CD14-positive monocyte (primary cell): Measurements from ENCODE around the gene ECEL1. TPM values are rescaled to one million over a fixed set of nuclear protein-coding genes. Genes with fewer than 3 reads are reported as not detected.

ENCODE experiments used
- DNase-seq, 3 donors: peaks; one replicate each; pipeline ENCODE4 v3.0.0-alpha.2; 2011 to 2022
- H2AFZ ChIP-seq: 2 replicates; pipeline ENCODE4 v1.6.0; 2012; ENCODE audit warnings: mild to moderate bottlenecking, low read depth, low read length, inconsistent platforms; ENCODE audit not compliant: insufficient read depth, poor library complexity, severe bottlenecking
- H3K27ac ChIP-seq, 2 donors: 1 replicate in 1 of 2; 2 replicates in 1 of 2; pipeline ENCODE4 v1.5.1; 2012 to 2013; ENCODE audit warnings: low read length in 2 of 2, control low read depth in 1 of 2, inconsistent platforms in 1 of 2, low read depth in 1 of 2, mild to moderate bottlenecking in 1 of 2
- H3K27me3 ChIP-seq, 2 donors: one replicate each; pipeline versions ENCODE4 v1.6.0 to v1.6.1; 2011 to 2013; ENCODE audit warnings: low read length in 2 of 2; ENCODE audit not compliant: control insufficient read depth in 2 of 2, insufficient read depth in 2 of 2
- H3K36me3 ChIP-seq, 2 donors: replicated peaks in 1 of 2; 1 replicate in 1 of 2; 2 replicates in 1 of 2; pipeline versions ENCODE4 v1.5.1 to v1.6.1; 2012 to 2013; ENCODE audit warnings: low read length in 2 of 2, control low read depth in 1 of 2, inconsistent platforms in 1 of 2, mild to moderate bottlenecking in 1 of 2; ENCODE audit not compliant: insufficient read depth in 2 of 2, control insufficient read depth in 1 of 2
- H3K4me1 ChIP-seq, 2 donors: 1 replicate in 1 of 2; 2 replicates in 1 of 2; pipeline versions ENCODE4 v1.5.1 to v1.6.1; 2012 to 2013; ENCODE audit warnings: low read length in 2 of 2, control low read depth in 1 of 2, inconsistent platforms in 1 of 2, mild to moderate bottlenecking in 1 of 2, moderate library complexity in 1 of 2; ENCODE audit not compliant: insufficient read depth in 2 of 2, control insufficient read depth in 1 of 2
- H3K4me2 ChIP-seq: replicated peaks from 2 replicates; pipeline ENCODE3; 2012; ENCODE audit warnings: low read length, moderate library complexity, mild to moderate bottlenecking; ENCODE audit not compliant: poor library complexity, severe bottlenecking; ENCODE audit errors: extremely low read depth
- H3K4me3 ChIP-seq, 3 experiments: fragments of 200-600 bp in 1 of 3; sonication (generic) in 1 of 3; replicated peaks in 1 of 3; 1 replicate in 2 of 3; 2 replicates in 1 of 3; pipeline ENCODE4 v1.5.1; 2011 to 2013; ENCODE audit warnings: low read length in 3 of 3, mild to moderate bottlenecking in 3 of 3, control low read depth in 2 of 3, low read depth in 2 of 3, inconsistent platforms in 1 of 3, moderate library complexity in 1 of 3
- H3K79me2 ChIP-seq: 2 replicates; pipeline ENCODE4 v1.6.0; 2012; ENCODE audit warnings: mild to moderate bottlenecking, control low read depth, inconsistent platforms, low read length, moderate library complexity; ENCODE audit not compliant: insufficient read depth
- H3K9ac ChIP-seq: 2 replicates; pipeline ENCODE4 v1.6.0; 2017; ENCODE audit warnings: low read length, mild to moderate bottlenecking; ENCODE audit not compliant: insufficient read depth, poor library complexity, severe bottlenecking
- H3K9me3 ChIP-seq, 2 donors: replicated peaks in 1 of 2; 1 replicate in 1 of 2; 2 replicates in 1 of 2; pipeline versions ENCODE4 v1.5.1 to v1.6.1; 2012 to 2013; ENCODE audit warnings: low read length in 2 of 2, control low read depth in 1 of 2; ENCODE audit not compliant: control insufficient read depth in 1 of 2, insufficient read depth in 1 of 2
- H4K20me1 ChIP-seq: 2 replicates; pipeline ENCODE4 v1.6.0; 2012; ENCODE audit warnings: mild to moderate bottlenecking, low read length, control low read depth, moderate library complexity; ENCODE audit not compliant: insufficient read depth
- H3K27ac Mint-ChIP-seq, 7 donors: one replicate each; pipeline ENCODE4 v1.8.0; 2020; ENCODE audit warnings: mild to moderate bottlenecking in 7 of 7, mixed read lengths in 7 of 7, moderate library complexity in 6 of 7, inconsistent platforms in 2 of 7
- H3K27me3 Mint-ChIP-seq, 3 donors: one replicate each; pipeline ENCODE4 v1.8.0; 2021 to 2022; ENCODE audit warnings: low read depth in 3 of 3, mild to moderate bottlenecking in 3 of 3, mixed read lengths in 3 of 3, moderate library complexity in 3 of 3, inconsistent platforms in 1 of 3
- H3K36me3 Mint-ChIP-seq, 2 donors: one replicate each; pipeline ENCODE4 v1.8.0; 2020; ENCODE audit warnings: mixed read lengths in 2 of 2, inconsistent platforms in 1 of 2, mild to moderate bottlenecking in 1 of 2
- H3K4me1 Mint-ChIP-seq: one replicate; pipeline ENCODE4 v1.8.0; 2020; ENCODE audit warnings: mild to moderate bottlenecking, mixed read lengths
- H3K4me3 Mint-ChIP-seq, 2 donors: one replicate each; pipeline ENCODE4 v1.8.0; 2020; ENCODE audit warnings: mild to moderate bottlenecking in 2 of 2, mixed read lengths in 2 of 2, moderate library complexity in 1 of 2
- H3K9me3 Mint-ChIP-seq, 7 donors: one replicate each; pipeline ENCODE4 v1.8.0; 2020 to 2022; ENCODE audit warnings: mixed read lengths in 7 of 7, mild to moderate bottlenecking in 6 of 7, moderate library complexity in 6 of 7, inconsistent platforms in 2 of 7
- CTCF ChIP-seq: fragments of 200-600 bp; IDR thresholded peaks from one replicate; pipeline ENCODE4 v1.8.0; 2022; ENCODE audit warnings: antibody characterized with exemption, mild to moderate bottlenecking
- WGBS: methylation state at CpG from one replicate; pipeline ENCODE4 v1.1.5; 2013; ENCODE audit warnings: missing lambda C conversion rate; ENCODE audit not compliant: insufficient coverage; 5-methylcytosine and 5-hydroxymethylcytosine counted together
- intact Hi-C, 2 donors: fragments of 100-400 bp; cut with micrococcal nuclease; formaldehyde crosslinking; loops; one replicate each; pipeline versions ENCODE4 v1.15.0 to v1.15.1; 2023
- polyA plus RNA-seq, 3 donors: library from polyadenylated mRNA; depleted of rRNA in 1 of 3; unstranded in 2 of 3; stranded (reverse) in 1 of 3; fragments of 300-500 nt in 2 of 3; fragments of >200 nt in 1 of 3; fragmentation: Illumina TruSeq in 2 of 3; gene quantifications; 1 replicate in 2 of 3; 2 replicates in 1 of 3; pipeline ENCODE4 v1.2.3, GENCODE V29; 2012 to 2021

Gene ECEL1
- polyA plus RNA-seq, 3 donors = not detected

GRCh38 chr2:232521959-232522622, 34.5 kb upstream of the ECEL1 start:
- no peak overlapping the region for H3K27ac ChIP-seq
- Mint-ChIP-seq H3K4me3 (peak overlapping the region in 1 of 2 donors; percentile 74), H3K27ac (no peak overlapping the region), H3K4me1 (peaks cover 10% of the 10 kb centered on the region), H3K36me3 (peaks cover 0 to 2% of the 10 kb centered on the region in 2 donors), H3K9me3 (peaks cover 0 to 6% (median 0%) of the 10 kb centered on the region in 7 donors), H3K27me3 (peaks cover 35 to 64% (median 47%) of the 10 kb centered on the region in 3 donors)
- peak; percentile 97 for TF ChIP-seq CTCF
- intact Hi-C loops = no loop called here
- H3K36me3 ChIP-seq = no peaks in the 10 kb centered on the region
- DNase-seq = peak; percentile 21 to 52 (median 26)
- 6% methylated on average over 66 of the region's 66 CpGs for WGBS
- H3K9ac ChIP-seq = no peak overlapping the region
- H3K4me3 ChIP-seq = peak overlapping the region in 1 of 3 experiments; percentile 51
- peak overlapping the region; percentile 67 for H2AFZ ChIP-seq
- H4K20me1 ChIP-seq = no peaks in the 10 kb centered on the region
- H3K4me2 ChIP-seq = peak overlapping the region; percentile 68
- peaks cover 4 to 21% of the 10 kb centered on the region in 2 donors for H3K4me1 ChIP-seq
- H3K9me3 ChIP-seq = peaks cover 0 to 5% of the 10 kb centered on the region in 2 donors
- peaks cover 24 to 56% of the 10 kb centered on the region in 2 donors for H3K27me3 ChIP-seq
- H3K79me2 ChIP-seq = no peaks in the 10 kb centered on the region

GRCh38 chr2:232521098-232521497, 33.5 kb upstream of the ECEL1 start:
- H3K4me2 ChIP-seq = no peak overlapping the region
- Mint-ChIP-seq H3K36me3 (peaks cover 0 to 2% of the 10 kb centered on the region in 2 donors), H3K4me3 (no peak overlapping the region), H3K27ac (no peak overlapping the region), H3K27me3 (peaks cover 32 to 57% (median 42%) of the 10 kb centered on the region in 3 donors), H3K9me3 (peaks cover 0 to 6% (median 0%) of the 10 kb centered on the region in 7 donors), H3K4me1 (peaks cover 10% of the 10 kb centered on the region)
- H2AFZ ChIP-seq = peak overlapping the region; percentile 67
- H3K9me3 ChIP-seq = peaks cover 0 to 5% of the 10 kb centered on the region in 2 donors
- intact Hi-C loops = no loop called here
- DNase-seq = no peak
- no peak overlapping the region for H3K9ac ChIP-seq
- H3K4me1 ChIP-seq = peaks cover 4 to 21% of the 10 kb centered on the region in 2 donors
- no peak for TF ChIP-seq CTCF
- no peak overlapping the region for H3K4me3 ChIP-seq
- H3K36me3 ChIP-seq = no peaks in the 10 kb centered on the region
- H4K20me1 ChIP-seq = no peaks in the 10 kb centered on the region
- peaks cover 24 to 50% of the 10 kb centered on the region in 2 donors for H3K27me3 ChIP-seq
- H3K27ac ChIP-seq = no peak overlapping the region
- H3K79me2 ChIP-seq = no peaks in the 10 kb centered on the region
- 93% methylated on average over 14 of the region's 14 CpGs for WGBS
